Measurements from ENCODE around the gene CAMKV. TPM values are rescaled to one million over a fixed set of nuclear protein-coding genes. Genes with fewer than 3 reads are reported as not detected.

Gene CAMKV
- total and polyA plus RNA-seq, 2 of the 4 experiments (the other 2 are of a cell fraction), result not detected

- H2BK120ac ChIP-seq (ENCODE audit: low read depth, low read length), result no peak overlapping the region
- H2BK5ac ChIP-seq (ENCODE audit: low read depth, low read length, poor library complexity, severe bottlenecking), result no peak overlapping the region
- no peak overlapping the region for H3K27ac ChIP-seq (ENCODE audit: insufficient read depth, low read length)
- no peak overlapping the region for H2BK20ac ChIP-seq (ENCODE audit: low read depth, low read length)
- TF ChIP-seq CTCF (conservative IDR thresholded peaks at IDR 0.05; ENCODE audit: low read depth, low read length) (no peak), MAFK (IDR thresholded peaks at IDR 0.05; ENCODE audit: low read depth, low read length) (no peak), RFX5 (IDR thresholded peaks at IDR 0.05; ENCODE audit: low read depth, low read length) (no peak), MXI1 (IDR thresholded peaks at IDR 0.05; ENCODE audit: borderline replicate concordance, low read depth, low read length) (no peak), FOS (IDR thresholded peaks at IDR 0.05; ENCODE audit: low read depth, low read length) (no peak), NFE2L2 (IDR thresholded peaks at IDR 0.05; ENCODE audit: low read depth, low read length) (no peak), CEBPB (IDR thresholded peaks at IDR 0.05; ENCODE audit: low read depth, low read length) (no peak), RAD21 (IDR thresholded peaks at IDR 0.05; ENCODE audit: low read length) (no peak), MAZ (IDR thresholded peaks at IDR 0.05; ENCODE audit: borderline replicate concordance, low read depth, low read length) (no peak), BHLHE40 (IDR thresholded peaks at IDR 0.05; ENCODE audit: low read depth, low read length) (no peak), RCOR1 (IDR thresholded peaks at IDR 0.05; ENCODE audit: insufficient replicate concordance, low read length) (no peak)
- TF ChIP-seq, protein P1, sequence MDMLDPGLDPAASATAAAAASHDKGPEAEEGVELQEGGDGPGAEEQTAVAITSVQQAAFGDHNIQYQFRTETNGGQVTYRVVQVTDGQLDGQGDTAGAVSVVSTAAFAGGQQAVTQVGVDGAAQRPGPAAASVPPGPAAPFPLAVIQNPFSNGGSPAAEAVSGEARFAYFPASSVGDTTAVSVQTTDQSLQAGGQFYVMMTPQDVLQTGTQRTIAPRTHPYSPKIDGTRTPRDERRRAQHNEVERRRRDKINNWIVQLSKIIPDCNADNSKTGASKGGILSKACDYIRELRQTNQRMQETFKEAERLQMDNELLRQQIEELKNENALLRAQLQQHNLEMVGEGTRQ (IDR thresholded peaks at IDR 0.05; ENCODE audit: low read depth, low read length), result no peak
- peaks cover 2% of the 10 kb centered on the region; the same call in 1 of the 2 replicates for H3K4me1 ChIP-seq (ENCODE audit: control insufficient read depth, insufficient read depth, low read length)
- intact Hi-C loops (cut with micrococcal nuclease), result no loop called here
- H3K79me1 ChIP-seq (ENCODE audit: low read depth in 1 of 2, low read length in 2 of 2), result peaks cover 9 to 12% of the 10 kb centered on the region in 2 experiments; a peak in 3 of 4 replicates
- no peak overlapping the region for H2AK9ac ChIP-seq (replicated peaks; ENCODE audit: low read depth, low read length, poor library complexity)
- DNase-seq, result no peak
- no peak overlapping the region for H3K18ac ChIP-seq (ENCODE audit: low read depth, low read length)
- H4K91ac ChIP-seq (ENCODE audit: insufficient read depth, low read depth, low read length), result no peak overlapping the region
- no peak overlapping the region for H2AK5ac ChIP-seq (ENCODE audit: low read depth, low read length)
- no peak for ATAC-seq (ENCODE audit: low read depth)
- H3K27me3 ChIP-seq (ENCODE audit: control insufficient read depth, insufficient read depth, low read length), result peaks cover 24% of the 10 kb centered on the region
- ChIA-PET CTCF (no interaction called here), POLR2A (ENCODE audit: unreplicated experiment) (no interaction called here)
- H3K36me3 ChIP-seq (ENCODE audit: control insufficient read depth, insufficient read depth, low read length), result no peaks in the 10 kb centered on the region
- H3K9me3 ChIP-seq (ENCODE audit: control insufficient read depth, insufficient read depth, low read length), result no peaks in the 10 kb centered on the region
- H3K9me1 ChIP-seq (ENCODE audit: insufficient read depth, low read length), result peaks cover 8% of the 10 kb centered on the region
- dilution Hi-C loops (cut with HindIII; ENCODE audit: low sequenced_read_pairs, unreplicated experiment), result no loop called here
- H4K20me1 ChIP-seq (ENCODE audit: insufficient read depth, low read length), result no peaks in the 10 kb centered on the region
- H3K9ac ChIP-seq (ENCODE audit: low read depth, low read length), result no peak overlapping the region
- no peak overlapping the region for H2BK15ac ChIP-seq (ENCODE audit: low read depth, low read length)
- no peak overlapping the region for H4K8ac ChIP-seq (ENCODE audit: low read depth in 2 of 2, low read length in 2 of 2)
- H3K4ac ChIP-seq (ENCODE audit: low read depth, low read length), result no peak overlapping the region
- BruUV-seq (replicated peaks), result no TSS peak
- H3K56ac ChIP-seq (ENCODE audit: extremely low read depth, insufficient read depth, low read length), result no peak overlapping the region
- H3K14ac ChIP-seq (replicated peaks; ENCODE audit: low read depth, low read length), result no peak overlapping the region
- no peak overlapping the region for H3K23ac ChIP-seq (ENCODE audit: low read depth, low read length)
- in situ Hi-C loops (cut with MboI; ENCODE audit: low sequenced_read_pairs), result no loop called here
- 100% methylated on average over 1 of the region's 12 CpGs; no CpG with 5 or more reads in 1 of the 2 experiments for WGBS, 2 experiments (ENCODE audit: extremely low coverage in 2 of 2, insufficient read length in 1 of 2)
- no peak overlapping the region for H4K5ac ChIP-seq (ENCODE audit: low read depth, low read length)
- no peak overlapping the region for H2AFZ ChIP-seq (replicated peaks; ENCODE audit: low read length, poor library complexity)
- no peak overlapping the region for H3K4me2 ChIP-seq (ENCODE audit: low read depth, low read length)
- H3K4me3 ChIP-seq (ENCODE audit: insufficient read depth, low read depth, low read length), result no peak overlapping the region
Observed at GRCh38 chr3:49859576-49860305, 10.0 kb downstream of the CAMKV start.
